T-helper 17 cell (primary cell): ENCODE results near the gene TIE1. TPM values are rescaled to one million over a fixed set of nuclear protein-coding genes. Genes with fewer than 3 reads are reported as not detected.
A peak's percentile ranks its signal among the peaks of the same experiment; 100 is the strongest.
"Not testable (repeated sequence)": the region's sequence is repeated elsewhere in the genome, so short reads cannot be mapped to it uniquely, and the experiment has no call there.

Experiments
- ATAC-seq: fragments of 150-1000 bp; cut with Tn5 transposase; 2 replicates; pipeline ENCODE4 v1.10.0; 2021; ENCODE audit warnings: mild to moderate bottlenecking, moderate library complexity
- DNase-seq, 3 donors: peaks; one replicate each; pipeline versions ENCODE4 v3.0.0 to v3.0.0-alpha.2; 2020 to 2021
- H3K9me3 ChIP-seq: one replicate; pipeline ENCODE4 v1.7.0; 2013; ENCODE audit warnings: low read length, mild to moderate bottlenecking; ENCODE audit not compliant: control insufficient read depth, poor library complexity, severe bottlenecking
- H3K27ac Mint-ChIP-seq: one replicate; pipeline ENCODE4 v1.8.0; 2022; ENCODE audit warnings: mild to moderate bottlenecking, moderate library complexity, mixed read lengths
- H3K27me3 Mint-ChIP-seq: one replicate; pipeline ENCODE4 v1.8.0; 2022; ENCODE audit warnings: mixed read lengths
- H3K36me3 Mint-ChIP-seq: one replicate; pipeline ENCODE4 v1.8.0; 2022; ENCODE audit warnings: low read depth, mixed read lengths
- H3K4me1 Mint-ChIP-seq: one replicate; pipeline ENCODE4 v1.8.0; 2022; ENCODE audit warnings: mild to moderate bottlenecking, mixed read lengths
- H3K4me3 Mint-ChIP-seq: one replicate; pipeline ENCODE4 v1.8.0; 2022; ENCODE audit warnings: mild to moderate bottlenecking, moderate library complexity, mixed read lengths
- total RNA-seq, 4 donors: library from RNA in 2 of 4; stranded (reverse) in 2 of 4; gene quantifications; one replicate each; pipeline ENCODE4 v1.2.3 and lab custom pipeline; 2022 to 2026

The TIE1 gene
- total RNA-seq, 2 donors from 2014 or later = not detected

GRCh38 chr1:43363935-43364525 is 63.2 kb downstream of the TIE1 start:
- peaks cover 47% of the 10 kb centered on the region for H3K4me1 Mint-ChIP-seq
- H3K4me3 Mint-ChIP-seq = no peak overlapping the region
- ATAC-seq = no peak
- H3K27ac Mint-ChIP-seq = peak overlapping the region; percentile 90
- no peak for DNase-seq
- H3K9me3 ChIP-seq = no peaks in the 10 kb centered on the region
- H3K27me3 Mint-ChIP-seq = no peaks in the 10 kb centered on the region
- peaks cover 12% of the 10 kb centered on the region for H3K36me3 Mint-ChIP-seq

DNA sequence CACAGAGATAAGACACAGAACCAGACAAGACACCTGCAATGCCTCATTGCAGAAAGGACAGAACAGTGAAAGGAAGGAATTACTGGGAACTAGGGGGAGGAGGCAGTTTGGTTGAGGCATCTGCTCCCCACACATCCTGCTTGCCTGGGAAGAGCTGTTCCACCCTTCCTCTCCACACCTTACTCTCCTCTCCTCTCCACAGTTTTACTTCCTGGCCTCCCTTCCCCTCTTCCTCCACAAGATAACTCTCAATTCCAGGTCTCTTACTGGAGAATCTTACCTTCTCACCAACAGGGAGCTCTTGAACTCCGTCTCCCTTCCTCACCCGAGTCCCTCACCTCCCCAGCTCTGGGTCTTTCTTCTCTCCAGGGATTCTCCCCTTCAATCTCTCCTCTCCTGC is 64.9 kb downstream of the TIE1 start:
- no peak for DNase-seq
- no peaks in the 10 kb centered on the region for H3K9me3 ChIP-seq
- peak overlapping the region; percentile 98 for H3K4me3 Mint-ChIP-seq
- peaks cover 44% of the 10 kb centered on the region for H3K4me1 Mint-ChIP-seq
- H3K27ac Mint-ChIP-seq = peak overlapping the region; percentile 90
- no peaks in the 10 kb centered on the region for H3K27me3 Mint-ChIP-seq
- H3K36me3 Mint-ChIP-seq = peaks cover 12% of the 10 kb centered on the region
- no peak for ATAC-seq

DNA sequence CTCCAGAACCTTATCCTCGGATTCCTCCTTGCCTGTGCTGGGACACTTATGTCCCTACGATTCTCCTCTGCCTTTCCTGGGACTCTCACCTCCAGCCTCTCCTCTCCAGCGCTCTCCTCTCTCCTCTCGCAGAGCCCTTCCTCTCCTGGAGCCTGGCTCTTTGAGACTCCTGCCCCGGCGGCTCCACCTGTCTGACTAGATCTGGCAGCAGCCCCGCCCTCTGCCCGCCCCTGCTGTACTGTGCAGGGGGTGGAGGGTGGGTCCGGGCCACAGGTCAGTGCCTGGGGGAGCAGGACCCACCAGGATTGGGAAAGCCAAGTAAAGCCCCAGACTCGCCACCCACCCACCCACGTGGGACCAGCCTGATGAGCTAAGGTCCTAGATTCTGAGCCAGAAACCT is 65.4 kb downstream of the TIE1 start:
- Mint-ChIP-seq H3K4me1 (peaks cover 45% of the 10 kb centered on the region), H3K36me3 (peaks cover 12% of the 10 kb centered on the region), H3K4me3 (peak overlapping the region; percentile 98)

DNA sequence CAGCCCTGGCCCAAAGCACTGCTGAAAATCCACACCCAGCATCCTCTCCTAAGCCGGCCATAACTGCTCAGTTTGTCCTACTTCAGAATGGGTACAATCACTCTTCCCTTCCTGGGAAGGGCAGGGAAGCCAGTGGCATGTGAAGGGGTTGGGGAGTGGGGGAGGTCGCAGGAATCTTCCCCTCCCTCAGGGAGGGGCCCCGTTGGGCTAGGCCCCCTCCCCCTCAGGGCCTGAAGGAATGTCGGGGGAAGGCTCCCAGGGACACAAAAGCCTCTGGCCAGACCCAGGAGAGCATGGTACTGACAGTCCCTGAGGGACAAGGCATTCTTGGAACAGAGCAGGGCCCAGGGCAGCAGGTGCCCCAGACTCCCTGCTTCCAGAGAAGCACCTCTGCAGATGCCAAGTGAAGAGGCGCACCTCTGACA is 65.8 kb downstream of the TIE1 start:
- no peaks in the 10 kb centered on the region for H3K9me3 ChIP-seq
- peak overlapping the region; percentile 98 for H3K4me3 Mint-ChIP-seq
- ATAC-seq (no peak), DNase-seq (no peak)
- H3K27ac Mint-ChIP-seq = peak overlapping the region; percentile 90
- H3K4me1 Mint-ChIP-seq = peaks cover 41% of the 10 kb centered on the region
- H3K27me3 Mint-ChIP-seq = no peaks in the 10 kb centered on the region
- peaks cover 10% of the 10 kb centered on the region for H3K36me3 Mint-ChIP-seq

More for the DNA sequence above, 65.4 kb downstream of the TIE1 start:
- no peaks in the 10 kb centered on the region for H3K9me3 ChIP-seq
- Mint-ChIP-seq H3K27ac (peak overlapping the region; percentile 90), H3K27me3 (no peaks in the 10 kb centered on the region)
- no peak for ATAC-seq
- no peak for DNase-seq

GRCh38 chr1:43367026-43367903 is 66.5 kb downstream of the TIE1 start:
- ATAC-seq (peak; percentile 48), DNase-seq (peak in 1 of 3 donors; percentile 12)
- H3K36me3 Mint-ChIP-seq = peaks cover 10% of the 10 kb centered on the region
- peaks cover 35% of the 10 kb centered on the region for H3K4me1 Mint-ChIP-seq
- peak overlapping the region; percentile 98 for H3K4me3 Mint-ChIP-seq
- H3K9me3 ChIP-seq = no peaks in the 10 kb centered on the region
- H3K27ac Mint-ChIP-seq = peak overlapping the region; percentile 90
- H3K27me3 Mint-ChIP-seq = no peaks in the 10 kb centered on the region

- Mint-ChIP-seq H3K36me3 (peaks cover 9% of the 10 kb centered on the region), H3K4me1 (peaks cover 35% of the 10 kb centered on the region), H3K27me3 (no peaks in the 10 kb centered on the region), H3K27ac (peak within 1 kb of the TSS; percentile 90), H3K4me3 (peak within 1 kb of the TSS; percentile 98)
- ATAC-seq = peak; percentile 81
- peak; percentile 56 to 83 (median 76) for DNase-seq
- H3K9me3 ChIP-seq = no peaks in the 10 kb centered on the region
Measured at GRCh38 chr1:43367904-43368645, 67.3 kb downstream of the TIE1 start, which contains the start of gene ELOVL1. Gene ELOVL1 (minus strand): TSS chr1:43368011. CDS start chr1:43365609, 2,402 bp downstream.

DNA sequence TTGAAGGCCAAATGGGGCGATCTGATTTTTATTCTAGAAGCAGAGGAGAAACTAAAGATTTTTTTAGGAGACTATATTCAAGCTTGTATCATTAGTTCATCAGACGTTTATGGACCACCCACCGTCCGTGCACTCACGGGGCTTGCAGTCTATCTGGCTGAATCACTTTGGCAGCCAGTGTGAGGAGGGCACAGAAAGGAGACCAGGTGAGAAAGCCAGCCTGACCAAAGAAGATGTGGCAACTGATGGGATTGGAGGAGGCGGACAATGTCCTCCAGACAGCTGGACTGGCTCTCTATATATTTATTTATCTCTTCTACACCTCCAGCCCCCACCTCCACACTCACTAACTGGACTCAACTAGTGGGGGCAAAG is 67.9 kb downstream of the TIE1 start:
- peak overlapping the region; percentile 98 for H3K4me3 Mint-ChIP-seq
- DNase-seq = no peak
- peak overlapping the region; percentile 89 for H3K27ac Mint-ChIP-seq
- no peak for ATAC-seq
- peaks cover 35% of the 10 kb centered on the region for H3K4me1 Mint-ChIP-seq
- H3K36me3 Mint-ChIP-seq = peaks cover 9% of the 10 kb centered on the region
- no peaks in the 10 kb centered on the region for H3K27me3 Mint-ChIP-seq
- H3K9me3 ChIP-seq = no peaks in the 10 kb centered on the region

GRCh38 chr1:43369779-43370178 is 69.0 kb downstream of the TIE1 start:
- not testable (repeated sequence) for H3K27ac Mint-ChIP-seq
- peaks cover 32% of the 10 kb centered on the region for H3K4me1 Mint-ChIP-seq

DNA sequence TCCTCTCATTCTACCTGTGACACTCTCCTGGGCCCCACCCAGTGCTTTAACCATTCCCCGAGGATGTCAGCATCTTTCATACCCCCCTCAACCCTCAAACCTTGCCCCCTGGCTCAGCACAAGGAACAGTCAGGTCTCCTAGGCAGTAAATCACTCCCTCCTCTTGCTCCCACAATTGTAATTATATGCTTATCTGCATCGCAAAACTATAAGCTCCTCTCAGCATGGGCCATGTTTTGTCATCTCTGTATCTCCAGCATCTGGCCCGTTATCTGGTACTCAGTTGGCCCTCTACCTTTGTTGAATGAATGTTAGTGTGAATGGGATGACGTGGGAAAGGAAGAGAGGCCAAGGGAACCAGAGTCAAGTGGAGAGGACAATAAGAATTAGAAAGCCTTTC is 69.8 kb downstream of the TIE1 start:
- no peaks in the 10 kb centered on the region for H3K9me3 ChIP-seq
- H3K27me3 Mint-ChIP-seq = no peaks in the 10 kb centered on the region
- H3K36me3 Mint-ChIP-seq = peaks cover 5% of the 10 kb centered on the region
- H3K4me3 Mint-ChIP-seq = peak overlapping the region; percentile 74
- DNase-seq (no peak), ATAC-seq (no peak)
- peaks cover 28% of the 10 kb centered on the region for H3K4me1 Mint-ChIP-seq
- H3K27ac Mint-ChIP-seq = no peak overlapping the region

More at GRCh38 chr1:43369779-43370178, 69.0 kb downstream of the TIE1 start:
- not testable (repeated sequence) for H3K36me3 Mint-ChIP-seq, ATAC-seq, H3K27me3 Mint-ChIP-seq, DNase-seq, H3K9me3 ChIP-seq, H3K4me3 Mint-ChIP-seq

- peaks cover 22% of the 10 kb centered on the region for H3K4me1 Mint-ChIP-seq
- ATAC-seq = no peak
- H3K4me3 Mint-ChIP-seq = no peak overlapping the region
- no peaks in the 10 kb centered on the region for H3K9me3 ChIP-seq
- peaks cover 2% of the 10 kb centered on the region for H3K36me3 Mint-ChIP-seq
- H3K27ac Mint-ChIP-seq = no peak overlapping the region
- DNase-seq = no peak
- H3K27me3 Mint-ChIP-seq = no peaks in the 10 kb centered on the region
Measured at GRCh38 chr1:43372172-43372571, 71.4 kb downstream of the TIE1 start.

Other genes with a start within 250 kb of the TIE1 start
- gene EBNA1BP2, start 128.7 kb upstream of the TIE1 start, total RNA-seq = 10 to 100 TPM; 20.8 to 24.9 TPM
- gene CFAP57, start 128.7 kb upstream of the TIE1 start, total RNA-seq = not detected
- not detected for gene TMEM125, start 31.0 kb upstream of the TIE1 start, total RNA-seq
- gene C1orf210, start 15.4 kb upstream of the TIE1 start, total RNA-seq = not detected
- 10 to 100 TPM in 1 of 2 donors, under 1 TPM in 1; 0.94 to 16.6 TPM for gene MPL, start 36.8 kb downstream of the TIE1 start, total RNA-seq
- under 1 TPM; 0.65 to 0.97 TPM for gene CDC20, start 58.0 kb downstream of the TIE1 start, total RNA-seq
- gene ELOVL1, start 67.0 kb downstream of the TIE1 start, total RNA-seq = 10 to 100 TPM; 32.3 to 36.9 TPM
- 10 to 100 TPM; 13.7 to 16.4 TPM for gene MED8, start 88.8 kb downstream of the TIE1 start, total RNA-seq
- 10 to 100 TPM; 87.0 to 92.1 TPM for gene SZT2, start 88.9 kb downstream of the TIE1 start, total RNA-seq
- 10 to 100 TPM; 14.8 to 24.1 TPM for gene HYI, start 152.9 kb downstream of the TIE1 start, total RNA-seq
- 1 to 10 TPM in 1 of 2 donors, under 1 TPM in 1; 0.52 to 5.9 TPM for gene PTPRF, start 229.9 kb downstream of the TIE1 start, total RNA-seq